SK-N-MC (cell line): ENCODE data around the gene SMARCC1.

Source experiments
- EZH2 ChIP-seq: fragments of 200-600 bp; sonication (generic); IDR thresholded peaks from one replicate; pipeline ENCODE4 v1.6.1; 2017; ENCODE audit warnings: antibody characterized with exemption
- FOXP2 ChIP-seq: optimal IDR thresholded peaks from 2 replicates; pipeline ENCODE3; 2011; ENCODE audit warnings: mild to moderate bottlenecking, moderate library complexity; ENCODE audit not compliant: insufficient read depth; ENCODE audit errors: extremely low read length, control extremely low read depth
- POLR2AphosphoS5 ChIP-seq: IDR thresholded peaks from 2 replicates; pipeline ENCODE4 v1.6.1; 2012; ENCODE audit warnings: mild to moderate bottlenecking, low read depth, low read length, borderline replicate concordance

DNA sequence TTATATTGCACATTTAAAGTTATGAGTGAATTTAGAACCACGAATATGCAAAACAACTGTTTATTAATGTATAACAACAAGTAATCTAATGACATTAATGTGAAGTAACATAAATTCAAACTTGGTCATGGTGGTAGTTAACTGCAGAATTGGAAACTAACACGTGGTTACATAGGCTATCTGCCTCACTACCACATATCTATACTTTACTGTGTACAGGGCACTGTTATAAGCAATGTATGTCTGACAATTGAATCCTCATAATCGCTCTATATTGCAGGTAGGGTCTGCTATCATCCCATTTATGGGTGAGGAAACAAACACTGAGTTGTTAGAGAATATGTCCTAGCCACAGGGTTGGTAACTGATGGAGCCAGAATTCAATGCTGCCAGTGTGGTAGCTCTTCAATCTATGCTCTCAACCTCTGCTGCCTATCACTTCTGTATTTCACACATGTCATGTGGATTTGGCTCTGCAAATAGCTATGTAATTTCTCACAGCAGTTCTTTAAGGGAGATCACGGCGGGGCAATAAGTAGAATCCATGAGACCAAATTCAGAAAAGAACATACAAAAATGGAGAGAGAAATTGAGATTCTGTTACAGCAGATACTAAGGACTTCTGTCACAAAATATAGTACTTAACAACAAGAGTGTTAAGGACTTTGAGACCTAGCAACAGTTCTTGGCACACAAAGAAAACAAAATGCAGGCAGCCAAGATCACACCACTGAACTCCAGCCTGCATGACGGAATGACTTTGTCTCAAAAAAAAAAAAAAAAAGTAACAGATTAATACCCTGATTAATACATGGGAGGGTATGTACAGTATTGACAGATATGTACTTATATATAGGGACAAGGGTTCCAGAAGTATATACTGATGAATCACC is 103.0 kb downstream of the SMARCC1 start:
- no peak for TF ChIP-seq EZH2
- TF ChIP-seq POLR2AphosphoS5 = no peak
- TF ChIP-seq FOXP2 = no peak
